KOPT-K1 (cell line): ENCODE data around the gene GPN2.
"Not testable (repeated sequence)": the region's sequence is repeated elsewhere in the genome, so short reads cannot be mapped to it uniquely, and the experiment has no call there.

ENCODE experiments used
- H3K27ac ChIP-seq: fragments of 200-600 bp; sonication (generic); 2 replicates; pipeline ENCODE4 v1.5.1; 2016; ENCODE audit warnings: antibody characterized with exemption, mild to moderate bottlenecking, low read depth, low read length; ENCODE audit not compliant: poor library complexity, severe bottlenecking
- H3K36me3 ChIP-seq: fragments of 200-600 bp; sonication (generic); 2 replicates; pipeline ENCODE4 v1.5.1; 2017; ENCODE audit warnings: antibody characterized with exemption, mild to moderate bottlenecking, low read length, moderate library complexity; ENCODE audit not compliant: insufficient read depth
- H3K9me3 ChIP-seq: fragments of 200-600 bp; sonication (generic); 2 replicates; pipeline ENCODE4 v1.5.1; 2017; ENCODE audit warnings: antibody characterized with exemption, low read length, mild to moderate bottlenecking; ENCODE audit not compliant: insufficient read depth, poor library complexity, severe bottlenecking

The GPN2 gene

GRCh38 chr1:26856181-26856580 is 33.9 kb downstream of the GPN2 start:
- peaks cover 52% of the 10 kb centered on the region for H3K36me3 ChIP-seq
- no peaks in the 10 kb centered on the region for H3K9me3 ChIP-seq
- no peak overlapping the region for H3K27ac ChIP-seq

GRCh38 chr1:26855636-26856035 is 34.4 kb downstream of the GPN2 start:
- Histone ChIP-seq H3K36me3 (peaks cover 57% of the 10 kb centered on the region), H3K27ac (no peak overlapping the region), H3K9me3 (no peaks in the 10 kb centered on the region)

- Histone ChIP-seq H3K27ac (no peak overlapping the region), H3K36me3 (peaks cover 65% of the 10 kb centered on the region), H3K9me3 (no peaks in the 10 kb centered on the region)
Measured at GRCh38 chr1:26854906-26855305, 35.2 kb downstream of the GPN2 start.

GRCh38 chr1:26853600-26853999 is 36.5 kb downstream of the GPN2 start:
- no peak overlapping the region for H3K27ac ChIP-seq
- H3K36me3 ChIP-seq: peaks cover 78% of the 10 kb centered on the region
- H3K9me3 ChIP-seq: no peaks in the 10 kb centered on the region

- H3K36me3 ChIP-seq: peaks cover 82% of the 10 kb centered on the region
- no peak overlapping the region for H3K27ac ChIP-seq
- H3K9me3 ChIP-seq: no peaks in the 10 kb centered on the region
Measured at GRCh38 chr1:26853156-26853555, 36.9 kb downstream of the GPN2 start.

GRCh38 chr1:26852701-26853100 is 37.4 kb downstream of the GPN2 start:
- Histone ChIP-seq H3K36me3 (peaks cover 87% of the 10 kb centered on the region), H3K27ac (no peak overlapping the region), H3K9me3 (no peaks in the 10 kb centered on the region)

GRCh38 chr1:26851106-26851684 is 38.9 kb downstream of the GPN2 start:
- Histone ChIP-seq H3K27ac (no peak overlapping the region), H3K36me3 (peaks cover 95% of the 10 kb centered on the region), H3K9me3 (no peaks in the 10 kb centered on the region)

GRCh38 chr1:26848941-26849774 is 40.9 kb downstream of the GPN2 start:
- Histone ChIP-seq H3K9me3 (no peaks in the 10 kb centered on the region), H3K36me3 (peaks cover 85% of the 10 kb centered on the region), H3K27ac (no peak overlapping the region)

GRCh38 chr1:26848499-26848898 is 41.6 kb downstream of the GPN2 start:
- H3K9me3 ChIP-seq: no peaks in the 10 kb centered on the region
- H3K36me3 ChIP-seq: peaks cover 82% of the 10 kb centered on the region
- H3K27ac ChIP-seq: no peak overlapping the region

- H3K27ac ChIP-seq, H3K9me3 ChIP-seq: not testable (repeated sequence)
- peaks cover 82% of the 10 kb centered on the region for H3K36me3 ChIP-seq
Measured at GRCh38 chr1:26847826-26848225, 42.3 kb downstream of the GPN2 start.

GRCh38 chr1:26844424-26845196 is 45.5 kb downstream of the GPN2 start:
- Histone ChIP-seq H3K9me3 (no peaks in the 10 kb centered on the region), H3K36me3 (peaks cover 82% of the 10 kb centered on the region), H3K27ac (no peak overlapping the region)

GRCh38 chr1:26839779-26840178 is 50.3 kb downstream of the GPN2 start:
- Histone ChIP-seq H3K36me3 (peaks cover 85% of the 10 kb centered on the region), H3K9me3 (no peaks in the 10 kb centered on the region), H3K27ac (no peak overlapping the region)

- Histone ChIP-seq H3K36me3 (peaks cover 85% of the 10 kb centered on the region), H3K9me3 (no peaks in the 10 kb centered on the region), H3K27ac (no peak overlapping the region)
Measured at GRCh38 chr1:26839339-26839722, 50.8 kb downstream of the GPN2 start.

- Histone ChIP-seq H3K36me3 (peaks cover 88% of the 10 kb centered on the region), H3K9me3 (no peaks in the 10 kb centered on the region), H3K27ac (no peak overlapping the region)
Measured at GRCh38 chr1:26838474-26839338, 51.4 kb downstream of the GPN2 start.

GRCh38 chr1:26837665-26838064 is 52.4 kb downstream of the GPN2 start:
- not testable (repeated sequence) for H3K9me3 ChIP-seq, H3K27ac ChIP-seq
- H3K36me3 ChIP-seq: peaks cover 84% of the 10 kb centered on the region
